ENCODE data around the gene GIMAP1.

DNA sequence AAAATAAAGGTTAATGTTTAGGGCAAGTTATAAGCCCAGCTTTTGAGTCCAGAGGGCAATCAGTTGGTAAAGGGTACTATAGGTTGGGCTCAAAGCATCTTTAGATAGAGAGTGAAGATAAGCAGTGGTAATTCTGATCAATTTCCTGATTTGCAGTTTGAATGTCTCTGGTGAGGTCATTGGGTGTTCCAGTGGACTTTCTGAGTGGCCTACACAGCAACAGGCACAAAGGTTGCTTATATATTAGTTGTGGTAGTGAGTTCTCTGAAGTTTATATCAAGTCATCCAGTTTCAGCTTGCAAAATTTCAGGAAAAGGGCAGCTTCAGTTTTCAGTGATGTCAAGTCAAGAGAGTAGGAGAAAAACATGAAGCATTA, 49.9 kb downstream of the GIMAP1 start:
- TF ChIP-seq TARDBP (IDR thresholded peaks at IDR 0.05) (no peak), FOXK2 (IDR thresholded peaks at IDR 0.05) (no peak), PKNOX1 (IDR thresholded peaks at IDR 0.05) (no peak)

All from HEK293T (cell line).